Calu3 (cell line): ENCODE data around the gene JAKMIP2. TPM values are rescaled to one million over a fixed set of nuclear protein-coding genes. Genes with fewer than 3 reads are reported as not detected.

Source experiments
- BruUV-seq: library from RNA; stranded (reverse); fragments of 400-500 nt; replicated peaks from 2 replicates; lab custom pipeline; 2021; lab: Mats Ljungman, UMichigan
- CTCF ChIA-PET: fragments of 300-600 bp; sonication (Branson Sonifier 250); formaldehyde crosslinking; loops from one replicate; lab custom pipeline; 2022; ENCODE audit warnings: antibody characterized with exemption; lab: Charles Lee
- DNase-seq: peaks from one replicate; pipeline ENCODE4 v3.0.0; 2022
- H3K27ac Mint-ChIP-seq: one replicate; pipeline ENCODE4 v1.8.0; 2022; ENCODE audit warnings: mixed read lengths; ENCODE audit not compliant: unreplicated experiment
- H3K27me3 Mint-ChIP-seq: one replicate; pipeline ENCODE4 v1.8.0; 2022; ENCODE audit warnings: mixed read lengths; ENCODE audit not compliant: unreplicated experiment
- H3K36me3 Mint-ChIP-seq: one replicate; pipeline ENCODE4 v1.8.0; 2022; ENCODE audit warnings: mild to moderate bottlenecking, moderate library complexity, mixed read lengths; ENCODE audit not compliant: insufficient read depth, unreplicated experiment
- H3K4me1 Mint-ChIP-seq: one replicate; pipeline ENCODE4 v1.8.0; 2022; ENCODE audit warnings: mild to moderate bottlenecking, low read depth, mixed read lengths; ENCODE audit not compliant: unreplicated experiment
- H3K4me3 Mint-ChIP-seq: one replicate; pipeline ENCODE4 v1.8.0; 2022; ENCODE audit warnings: mild to moderate bottlenecking, low read depth, moderate library complexity, mixed read lengths; ENCODE audit not compliant: unreplicated experiment
- H3K9me3 Mint-ChIP-seq: one replicate; pipeline ENCODE4 v1.8.0; 2022; ENCODE audit warnings: low read depth, mixed read lengths; ENCODE audit not compliant: unreplicated experiment
- CTCF ChIP-seq: fragments of 200-600 bp; IDR thresholded peaks from one replicate; pipeline ENCODE4 v1.8.0; 2022; ENCODE audit warnings: antibody characterized with exemption; ENCODE audit not compliant: unreplicated experiment
- intact Hi-C: fragments of 100-400 bp; cut with micrococcal nuclease; formaldehyde crosslinking; loops from one replicate; pipeline ENCODE4 v1.10.0; 2022; ENCODE audit not compliant: unreplicated experiment
- total RNA-seq: library from RNA; stranded (reverse); gene quantifications from 2 replicates; pipeline ENCODE4 v1.2.3, GENCODE V29; 2022

JAKMIP2 gene
- total RNA-seq, 1 experiment from 2014 or later = not detected

- no peak for DNase-seq
- Mint-ChIP-seq H3K27ac (no peak overlapping the region), H3K27me3 (no peaks in the 10 kb centered on the region), H3K4me3 (no peak overlapping the region), H3K4me1 (no peaks in the 10 kb centered on the region), H3K9me3 (no peaks in the 10 kb centered on the region), H3K36me3 (no peaks in the 10 kb centered on the region)
- no peak for TF ChIP-seq CTCF
- no TSS peak for BruUV-seq
- intact Hi-C loops = no loop called here
- CTCF ChIA-PET = no interaction called here
These were observed 5.5 kb upstream of the JAKMIP2 start for GRCh38 chr5:147788023-147788422.

- Mint-ChIP-seq H3K27ac (no peak overlapping the region), H3K9me3 (no peaks in the 10 kb centered on the region), H3K27me3 (no peaks in the 10 kb centered on the region), H3K36me3 (no peaks in the 10 kb centered on the region), H3K4me3 (no peak overlapping the region), H3K4me1 (no peaks in the 10 kb centered on the region)
- intact Hi-C loops = no loop called here
- no TSS peak for BruUV-seq
- no peak for TF ChIP-seq CTCF
- DNase-seq = no peak
- CTCF ChIA-PET = no interaction called here
These were observed 3.6 kb upstream of the JAKMIP2 start for GRCh38 chr5:147786142-147786541.

- no peaks in the 10 kb centered on the region for H3K9me3 Mint-ChIP-seq
- CTCF ChIA-PET = no interaction called here
- TF ChIP-seq CTCF = no peak
- H3K36me3 Mint-ChIP-seq = no peaks in the 10 kb centered on the region
- H3K27ac Mint-ChIP-seq = no peak overlapping the region
- H3K27me3 Mint-ChIP-seq = no peaks in the 10 kb centered on the region
- no peak for DNase-seq
- BruUV-seq = no TSS peak
- H3K4me3 Mint-ChIP-seq = no peak overlapping the region
- intact Hi-C loops = no loop called here
- no peaks in the 10 kb centered on the region for H3K4me1 Mint-ChIP-seq
These were observed 1.8 kb upstream of the JAKMIP2 start for GRCh38 chr5:147784146-147784987.

- H3K9me3 Mint-ChIP-seq = no peaks in the 10 kb centered on the region
- no peak overlapping the region for H3K27ac Mint-ChIP-seq
- BruUV-seq = no TSS peak
- no peaks in the 10 kb centered on the region for H3K36me3 Mint-ChIP-seq
- DNase-seq = no peak
- no peaks in the 10 kb centered on the region for H3K4me1 Mint-ChIP-seq
- H3K27me3 Mint-ChIP-seq = no peaks in the 10 kb centered on the region
- no peak for TF ChIP-seq CTCF
- CTCF ChIA-PET = no interaction called here
- H3K4me3 Mint-ChIP-seq = no peak overlapping the region
- intact Hi-C loops = no loop called here
These were observed 1.5 kb downstream of the JAKMIP2 start for GRCh38 chr5:147780924-147781573.
